Hepatic stellate cell (primary cell): Measurements from ENCODE around the gene CLPSL1.
A peak's percentile ranks its signal among the peaks of the same experiment; 100 is the strongest.

Experiments
- DNase-seq: peaks from one replicate; pipeline ENCODE4 v3.0.0; 2011; ENCODE audit warnings: low spot score

CLPSL1 gene

DNA sequence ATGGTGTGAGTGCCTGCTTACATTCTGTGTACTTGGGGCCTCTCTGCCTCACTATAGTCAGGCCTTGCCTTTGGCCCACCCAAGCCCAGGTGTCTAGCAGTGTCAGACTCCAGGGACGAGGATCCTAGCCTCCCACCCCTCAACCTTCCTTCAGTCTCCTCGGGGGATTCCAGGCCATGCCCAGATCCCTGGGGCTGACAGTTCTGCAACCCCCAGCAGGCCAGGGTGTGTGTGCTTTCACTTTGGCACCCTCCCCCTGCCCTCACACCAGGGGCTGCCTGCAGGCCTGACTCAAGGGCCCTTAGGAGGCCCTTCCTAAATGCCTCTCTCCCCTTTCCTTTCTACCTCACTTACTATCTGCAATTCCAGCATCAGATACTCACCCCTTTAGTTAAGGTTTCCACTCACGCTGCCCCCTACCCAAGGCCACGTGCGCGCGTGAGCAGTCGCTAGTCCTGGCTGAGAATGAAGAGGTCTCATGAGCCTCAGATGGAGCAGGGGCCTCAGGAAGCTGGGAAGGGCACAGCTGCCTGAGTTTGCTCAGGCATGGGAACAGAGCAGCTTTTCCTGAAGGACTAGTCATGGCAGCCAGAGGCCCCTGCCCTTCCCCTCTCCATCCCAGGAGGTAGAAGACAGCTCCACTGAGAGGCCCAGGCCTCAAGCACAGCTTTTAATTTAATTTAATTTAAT lies 17.2 kb downstream of the CLPSL1 start:
- DNase-seq = no peak

DNA sequence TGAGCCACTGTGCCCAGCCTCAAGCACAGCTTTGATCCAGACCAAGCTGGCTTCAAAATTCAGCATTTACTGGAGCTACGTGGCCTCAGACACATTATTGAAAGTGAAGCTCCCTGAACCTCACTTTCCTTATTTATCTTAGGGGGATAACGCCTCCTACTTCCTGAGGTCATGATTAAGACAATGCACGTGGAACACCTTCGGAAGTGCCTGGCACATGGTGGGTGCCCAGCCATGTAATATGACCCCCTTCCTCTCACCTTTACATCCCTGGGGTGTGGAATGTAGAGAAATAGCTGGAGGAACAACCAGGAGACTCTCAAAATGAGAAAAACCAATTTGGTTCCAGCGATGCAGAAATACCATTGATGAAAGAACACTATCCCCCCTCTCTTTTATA lies 17.9 kb downstream of the CLPSL1 start:
- no peak for DNase-seq

DNA sequence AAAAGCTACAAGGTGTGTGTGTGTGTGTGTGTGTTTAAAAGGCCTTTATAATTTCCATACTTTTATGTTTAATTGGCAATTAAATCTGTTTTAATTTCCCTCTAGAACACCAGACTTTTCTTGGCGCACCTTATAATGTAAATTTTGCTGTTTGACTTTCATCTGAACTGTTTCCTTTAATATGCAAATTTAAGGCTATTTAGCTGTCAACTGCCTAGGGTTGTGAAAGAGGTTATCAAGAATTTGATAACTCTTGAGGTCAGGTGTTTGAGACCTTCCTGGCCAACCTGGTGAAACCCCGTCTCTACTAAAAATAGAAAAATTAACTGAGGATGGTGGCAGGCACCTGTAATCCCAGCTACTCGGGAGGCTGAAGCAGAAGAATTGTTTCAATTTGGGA lies 20.3 kb downstream of the CLPSL1 start:
- no peak for DNase-seq

DNA sequence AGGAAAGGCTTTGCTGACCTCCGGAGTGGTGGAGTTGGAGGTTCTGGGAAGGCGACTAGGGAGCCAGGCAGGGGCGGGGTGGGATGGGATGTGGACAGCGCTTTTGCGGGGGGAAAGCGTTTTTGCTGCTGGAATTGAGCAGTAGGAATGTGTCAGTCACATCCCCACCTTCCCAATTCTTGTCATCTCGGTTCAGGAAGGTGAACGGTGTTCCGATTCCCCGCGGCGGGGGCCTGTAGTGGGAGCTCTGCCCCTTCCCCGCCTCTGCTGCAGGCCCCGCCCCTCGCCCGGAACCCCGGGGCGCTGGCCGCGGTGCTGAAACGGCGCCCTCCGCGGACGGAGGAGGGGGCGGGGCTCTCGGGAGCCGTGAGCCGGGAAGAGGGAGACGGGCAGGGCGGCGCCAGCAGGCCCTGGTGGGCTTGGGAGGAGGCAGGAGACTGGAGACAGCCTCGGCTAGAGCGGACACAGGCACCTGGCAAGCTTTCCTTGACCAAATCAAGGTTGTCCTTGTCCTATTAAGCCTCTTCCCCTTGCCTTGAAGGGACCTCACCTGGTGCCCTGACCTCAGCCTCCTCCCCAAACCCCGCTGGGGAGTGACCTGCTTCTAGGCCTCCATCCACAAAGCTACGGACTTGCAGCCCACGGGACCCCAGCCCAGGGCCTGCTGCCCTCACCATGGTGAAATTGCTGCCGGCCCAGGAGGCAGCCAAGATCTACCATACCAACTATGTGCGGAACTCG lies 24.3 kb downstream of the CLPSL1 start, which contains the start of gene LHFPL5:
Gene LHFPL5, plus strand, starts transcription at position 357 of the 741 bp plus-strand sequence. Its CDS starts 319 bp downstream, at position 676.
- DNase-seq = no peak

DNA sequence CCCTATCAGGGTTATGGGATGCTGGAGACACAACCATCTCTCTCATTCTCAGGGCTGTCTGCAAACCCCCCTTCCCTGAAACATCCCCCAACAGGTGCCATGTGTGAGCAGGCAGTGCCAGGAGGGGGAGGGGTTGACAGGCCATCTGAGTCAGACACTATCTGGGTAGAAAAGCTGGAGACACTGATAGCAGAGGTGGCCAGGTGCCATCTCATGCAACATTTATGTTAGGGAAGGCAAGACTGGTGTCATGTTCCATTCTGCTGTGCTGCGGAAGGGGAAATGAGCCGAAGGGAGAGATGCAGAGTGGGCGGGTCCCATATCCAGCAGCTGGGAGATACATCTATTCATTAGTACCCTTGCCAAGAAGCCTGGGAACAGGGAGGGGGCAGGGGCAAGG lies 27.9 kb downstream of the CLPSL1 start:
- DNase-seq = no peak

DNA sequence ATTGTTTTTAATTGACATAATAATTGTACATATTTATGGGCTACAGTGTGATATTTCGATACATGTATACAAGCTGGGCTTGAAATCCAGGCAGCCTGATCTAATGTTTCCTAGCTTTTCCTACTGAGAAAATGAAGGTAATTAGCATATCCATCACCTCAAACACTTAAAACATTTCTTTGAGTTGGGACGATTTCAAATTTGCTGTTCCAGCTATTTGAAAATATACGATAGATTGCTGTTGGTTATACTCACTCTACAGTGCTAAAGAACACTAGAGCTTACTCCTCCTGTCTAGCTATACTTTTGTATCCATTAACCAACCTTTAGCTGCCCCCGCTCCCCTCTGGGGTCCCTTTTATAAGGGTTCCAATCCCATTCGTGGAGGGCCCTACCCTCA lies 29.0 kb downstream of the CLPSL1 start:
- DNase-seq = no peak

DNA sequence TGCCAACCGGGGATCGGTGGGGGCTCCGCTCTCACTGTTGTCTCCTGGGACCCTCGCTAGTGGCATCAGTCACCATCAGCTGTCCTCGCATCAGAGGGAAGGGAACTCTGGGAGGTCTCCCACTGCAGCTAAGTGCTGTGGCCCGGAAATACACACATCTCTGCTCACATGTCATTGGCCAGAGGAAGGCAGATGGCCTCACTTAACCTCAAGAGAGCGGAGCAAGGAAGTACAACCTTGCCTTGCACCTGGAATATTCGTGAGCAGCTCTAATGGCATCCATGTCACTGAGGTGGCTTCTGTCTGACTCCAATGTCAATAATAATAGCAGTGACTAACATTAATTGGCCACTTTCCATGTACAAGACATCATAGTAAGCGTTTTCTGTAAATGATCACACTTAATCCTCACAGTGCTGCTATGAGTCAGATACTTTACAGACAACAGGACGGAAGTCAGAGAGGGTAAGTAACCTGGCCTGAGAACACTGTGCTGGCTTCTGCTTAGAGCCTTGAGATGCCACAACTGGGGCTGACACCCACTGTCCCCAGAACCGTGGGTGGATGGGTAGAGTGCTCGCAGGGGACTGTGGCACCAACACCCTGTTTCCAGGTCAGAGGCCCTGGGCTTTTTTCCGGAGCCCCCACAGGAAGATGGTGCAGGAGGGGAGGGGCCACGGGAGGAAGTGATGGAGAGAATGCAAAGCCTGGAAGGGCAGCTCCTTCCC lies 30.3 kb downstream of the CLPSL1 start:
- peak; percentile 34 for DNase-seq

DNA sequence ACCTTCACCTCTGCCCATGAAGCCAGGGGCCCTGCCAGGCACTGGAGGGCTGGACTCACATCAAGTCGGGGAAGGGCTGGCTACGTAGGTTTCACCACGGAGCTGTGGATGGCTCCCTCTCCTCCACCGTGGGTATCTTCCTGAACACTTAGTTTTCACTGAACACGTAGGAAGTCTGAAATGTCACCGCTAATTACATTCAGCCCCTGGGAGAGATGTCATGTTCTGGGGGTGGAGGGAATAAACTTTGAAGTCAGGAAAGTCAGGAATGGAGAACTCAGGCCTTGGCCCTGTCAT lies 30.8 kb downstream of the CLPSL1 start:
- no peak for DNase-seq

DNA sequence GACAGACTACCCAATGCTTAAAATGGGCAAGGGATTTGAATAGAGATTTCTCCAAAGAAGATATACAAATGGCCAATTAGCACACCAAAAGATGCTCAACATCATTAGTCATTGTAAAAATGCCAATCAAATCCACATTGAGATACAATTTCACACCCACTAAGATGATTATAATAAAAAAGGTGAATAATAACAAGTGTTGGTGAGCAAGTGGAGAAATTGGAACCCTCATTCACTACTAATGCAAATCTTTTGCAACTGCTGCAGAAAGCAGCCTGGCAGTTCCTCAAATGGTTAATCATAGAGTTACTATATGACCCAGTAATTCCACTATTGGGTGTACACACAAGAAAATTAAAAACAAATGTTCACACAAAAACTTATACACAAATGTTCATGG lies 36.7 kb downstream of the CLPSL1 start:
- no peak for DNase-seq

DNA sequence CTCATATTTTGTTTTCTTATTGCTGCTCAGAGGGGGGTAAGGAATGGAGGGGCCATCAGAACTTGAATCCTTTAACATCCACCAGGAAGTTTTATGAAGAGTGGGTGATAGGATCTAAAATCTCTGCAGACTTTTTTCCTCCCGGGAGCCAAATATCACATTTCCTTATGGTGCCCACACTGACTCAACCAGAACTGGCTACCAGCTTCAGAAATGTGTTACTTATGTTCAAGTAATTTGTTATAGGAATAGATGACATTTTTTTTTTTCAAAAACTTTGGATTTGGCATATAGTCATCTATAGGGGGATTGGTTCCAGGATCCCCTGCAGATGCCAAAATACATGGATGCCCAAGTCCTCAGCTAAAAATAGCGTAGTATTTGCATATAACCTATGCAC lies 42.8 kb downstream of the CLPSL1 start:
- DNase-seq = no peak

DNA sequence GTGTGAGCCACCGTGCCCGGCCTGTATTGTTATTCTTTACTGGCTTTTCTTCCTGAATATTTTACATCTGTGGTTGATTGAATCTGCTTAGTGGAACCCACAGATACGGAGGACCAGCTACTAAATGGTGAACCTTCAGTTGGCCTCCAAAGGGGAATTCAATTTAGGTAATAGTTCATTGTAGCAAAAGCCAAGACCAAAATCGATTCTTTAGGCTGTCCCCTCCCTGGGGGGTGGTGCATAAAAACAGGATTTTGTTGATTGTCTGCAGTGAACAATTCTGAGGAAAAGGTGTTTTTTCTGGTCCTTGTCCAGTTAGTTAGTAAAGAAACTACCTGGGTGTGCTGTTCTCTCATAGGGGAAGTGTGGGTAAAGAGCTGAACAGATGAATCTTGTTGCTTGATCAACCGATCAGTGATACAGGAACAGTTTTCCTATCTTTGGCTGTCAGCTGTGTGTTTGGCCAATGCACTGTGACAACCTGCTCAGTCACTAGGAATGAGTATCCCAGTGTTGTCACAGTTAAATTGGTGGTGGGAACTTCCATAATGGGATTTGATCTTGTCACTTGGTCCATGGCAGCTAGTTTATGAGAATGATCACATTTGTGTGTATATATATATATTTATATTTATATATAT lies 43.9 kb downstream of the CLPSL1 start:
- no peak for DNase-seq

DNA sequence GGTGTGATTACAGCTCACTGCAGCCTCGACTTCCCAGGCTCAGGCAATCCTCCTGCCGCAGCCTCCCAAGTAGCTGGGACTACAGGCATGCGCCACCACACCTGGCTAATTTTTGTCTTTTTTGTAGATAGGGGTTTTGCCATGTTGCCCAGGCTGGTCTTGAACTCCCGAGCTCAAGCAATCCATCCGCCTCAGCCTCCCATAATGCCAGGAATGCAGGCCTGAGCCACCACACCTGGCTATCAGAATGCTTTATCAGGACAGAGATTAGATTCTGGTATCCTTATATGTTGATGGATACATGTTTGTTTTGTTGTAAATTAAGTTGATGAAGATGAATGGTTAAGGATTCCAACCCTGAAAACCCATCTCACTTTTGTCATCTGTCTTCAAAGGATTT lies 48.5 kb downstream of the CLPSL1 start:
- no peak for DNase-seq

DNA sequence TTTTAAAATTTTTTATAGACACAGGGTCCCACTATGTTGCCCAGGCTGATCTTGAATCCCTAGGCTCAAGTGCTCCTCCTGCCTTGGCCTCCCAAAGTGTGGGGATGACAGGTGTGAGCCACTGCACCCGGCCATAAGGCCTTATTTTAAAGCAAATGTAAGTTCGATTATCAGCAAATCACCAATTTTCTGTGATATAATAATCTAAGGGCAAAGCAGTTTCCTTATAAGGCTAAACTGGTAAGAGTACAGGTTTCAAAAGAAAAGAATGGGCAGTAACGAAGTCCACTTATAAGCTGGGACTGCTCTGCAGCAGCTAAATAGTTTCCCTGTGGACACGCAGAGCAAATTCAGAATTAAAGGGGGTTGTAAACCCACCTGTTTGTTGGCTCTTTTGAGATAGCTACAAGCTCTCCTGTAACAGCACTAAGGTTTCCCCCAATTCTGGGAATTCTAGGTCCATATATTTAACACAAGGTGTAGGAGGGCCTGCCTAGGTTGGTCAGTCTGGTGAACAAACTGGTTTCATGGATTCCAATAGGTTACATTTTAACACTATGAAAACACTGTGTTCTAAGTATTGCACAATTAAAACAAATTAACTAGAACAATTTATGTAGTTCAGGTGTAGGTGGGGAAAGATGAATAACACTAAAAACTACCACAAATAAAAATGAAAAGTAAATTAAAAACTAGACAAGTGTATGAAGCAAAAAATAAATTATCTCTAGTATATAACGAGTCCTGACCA lies 50.6 kb downstream of the CLPSL1 start:
- no peak for DNase-seq

DNA sequence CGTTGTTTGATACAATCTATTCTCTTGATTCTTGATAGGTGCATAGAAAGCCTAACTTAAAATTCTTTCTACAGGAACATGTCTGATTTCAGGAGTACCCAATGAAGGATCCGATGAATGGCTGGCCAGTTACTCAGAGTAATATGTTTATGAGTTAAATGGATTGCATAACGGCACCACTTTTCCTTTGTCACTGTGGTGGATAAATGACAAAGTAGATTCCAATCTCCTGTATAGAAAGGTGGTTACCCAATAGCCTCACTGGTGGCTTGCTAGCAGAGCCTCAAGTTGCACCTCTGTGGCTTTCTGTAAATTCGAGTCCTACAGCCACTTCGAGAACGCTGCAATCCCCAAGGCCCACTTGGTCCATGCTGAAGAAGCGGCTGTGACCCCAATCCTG lies 52.7 kb downstream of the CLPSL1 start:
- DNase-seq = no peak
